ENCODE data around the gene ERBB3. TPM values are rescaled to one million over a fixed set of nuclear protein-coding genes. Genes with fewer than 3 reads are reported as not detected.
A peak's percentile ranks its signal among the peaks of the same experiment; 100 is the strongest.
"Not testable (repeated sequence)": the region's sequence is repeated elsewhere in the genome, so short reads cannot be mapped to it uniquely, and the experiment has no call there.

Gene ERBB3
- total RNA-seq, 1 donor from 2014 or later = 60.7 TPM

GRCh38 chr12:56040151-56040550, 39.8 kb upstream of the ERBB3 start:
- TF ChIP-seq, protein P1, sequence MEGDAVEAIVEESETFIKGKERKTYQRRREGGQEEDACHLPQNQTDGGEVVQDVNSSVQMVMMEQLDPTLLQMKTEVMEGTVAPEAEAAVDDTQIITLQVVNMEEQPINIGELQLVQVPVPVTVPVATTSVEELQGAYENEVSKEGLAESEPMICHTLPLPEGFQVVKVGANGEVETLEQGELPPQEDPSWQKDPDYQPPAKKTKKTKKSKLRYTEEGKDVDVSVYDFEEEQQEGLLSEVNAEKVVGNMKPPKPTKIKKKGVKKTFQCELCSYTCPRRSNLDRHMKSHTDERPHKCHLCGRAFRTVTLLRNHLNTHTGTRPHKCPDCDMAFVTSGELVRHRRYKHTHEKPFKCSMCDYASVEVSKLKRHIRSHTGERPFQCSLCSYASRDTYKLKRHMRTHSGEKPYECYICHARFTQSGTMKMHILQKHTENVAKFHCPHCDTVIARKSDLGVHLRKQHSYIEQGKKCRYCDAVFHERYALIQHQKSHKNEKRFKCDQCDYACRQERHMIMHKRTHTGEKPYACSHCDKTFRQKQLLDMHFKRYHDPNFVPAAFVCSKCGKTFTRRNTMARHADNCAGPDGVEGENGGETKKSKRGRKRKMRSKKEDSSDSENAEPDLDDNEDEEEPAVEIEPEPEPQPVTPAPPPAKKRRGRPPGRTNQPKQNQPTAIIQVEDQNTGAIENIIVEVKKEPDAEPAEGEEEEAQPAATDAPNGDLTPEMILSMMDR (IDR thresholded peaks at IDR 0.05) = no peak
- peaks cover 39% of the 10 kb centered on the region for H3K36me3 ChIP-seq
- intact Hi-C loops (cut with DNase I) = loop anchor here (10.0 kb wide), 1 partner anchor 45 kb away; the partner anchor contains the start of gene SUOX

DNA sequence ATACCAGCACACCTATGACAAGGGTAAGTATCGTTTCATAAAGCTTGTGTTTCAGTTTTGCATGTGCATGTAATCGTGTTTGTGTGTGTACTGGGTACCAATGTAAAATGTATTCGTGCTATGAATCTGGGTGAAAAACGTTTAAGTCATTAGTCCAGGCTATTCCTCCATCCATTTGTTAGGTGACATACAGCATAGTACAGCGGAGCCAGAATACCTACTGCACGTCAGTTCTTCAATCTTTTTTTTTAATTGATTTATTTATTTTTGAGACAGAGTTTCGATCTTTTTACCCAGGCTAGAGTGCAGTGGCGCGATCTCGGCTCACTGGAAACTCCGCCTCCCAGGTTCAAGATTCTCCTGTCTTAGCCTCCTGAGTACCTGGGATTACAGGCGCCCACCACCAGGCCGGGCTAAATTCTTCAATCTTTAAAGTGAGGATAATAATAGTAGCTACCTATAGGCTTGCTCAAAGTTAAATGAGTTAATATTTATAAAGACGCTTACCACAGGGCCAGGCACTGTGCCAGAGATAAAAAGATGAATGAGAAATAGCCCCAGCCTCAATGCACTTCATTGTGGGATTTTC, 38.9 kb upstream of the ERBB3 start:
- Histone ChIP-seq H3K36me3 (peaks cover 42% of the 10 kb centered on the region), H3K4me3 (peak overlapping the region; percentile 87), H3K9me3 (no peaks in the 10 kb centered on the region), H3K27ac (peak overlapping the region; percentile 94), H3K27me3 (no peaks in the 10 kb centered on the region), H3K4me1 (peaks cover 19% of the 10 kb centered on the region)
- DNase-seq (no peak), ATAC-seq (no peak)
- intact Hi-C loops (cut with DNase I) = loop anchor here (10.0 kb wide), 1 partner anchor 46 kb away; the partner anchor contains the start of gene SUOX
- TF ChIP-seq, protein P1 (IDR thresholded peaks at IDR 0.05) = no peak

More at GRCh38 chr12:56040151-56040550, 39.8 kb upstream of the ERBB3 start:
- Histone ChIP-seq H3K4me1 (peaks cover 19% of the 10 kb centered on the region), H3K4me3 (no peak overlapping the region), H3K27me3 (no peaks in the 10 kb centered on the region), H3K9me3 (no peaks in the 10 kb centered on the region), H3K27ac (no peak overlapping the region)
- no peak for ATAC-seq
- DNase-seq = no peak

DNA sequence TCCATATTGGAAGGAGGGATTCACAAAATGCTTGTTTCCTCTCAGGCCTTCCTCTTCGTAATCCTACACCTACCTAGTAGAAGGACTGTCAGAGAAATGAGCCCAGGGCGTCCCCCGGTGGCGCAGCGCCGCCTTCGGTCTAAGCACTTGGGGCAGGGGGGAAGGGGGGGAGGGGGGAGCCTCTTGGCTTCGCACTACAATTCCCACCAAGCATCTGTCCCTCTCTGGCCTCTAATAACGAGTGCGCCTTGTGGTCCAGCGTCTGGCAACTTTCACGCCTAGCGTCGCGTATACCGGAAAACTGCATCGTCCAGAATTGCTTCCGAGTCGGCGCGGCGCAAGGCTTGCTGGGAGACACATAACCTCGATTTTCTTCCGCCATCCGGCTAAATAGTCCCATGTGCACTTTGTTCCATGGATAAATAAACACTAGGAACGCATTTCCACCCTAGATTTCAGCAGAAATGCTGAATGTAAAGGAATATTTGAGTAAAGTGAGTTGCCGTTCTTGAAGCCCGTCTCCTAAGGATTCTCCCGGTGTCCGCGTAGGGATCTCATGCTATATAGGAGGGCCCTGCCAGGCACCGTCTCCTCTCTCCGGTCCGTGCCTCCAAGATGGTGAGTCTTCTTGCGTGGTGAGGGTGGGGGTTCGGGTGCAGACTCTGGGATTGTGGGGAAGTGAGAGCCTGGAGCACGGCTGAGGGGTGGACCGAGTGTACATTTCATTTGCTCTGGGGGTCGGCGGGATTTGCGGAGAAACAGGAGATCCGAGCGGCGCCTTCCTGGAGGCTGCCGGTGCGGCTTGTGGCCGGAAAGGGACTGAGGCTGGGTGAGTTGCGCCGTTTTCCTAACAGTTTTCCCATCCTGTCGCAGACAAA, 38.2 kb upstream of the ERBB3 start, which contains the start of gene RPS26:
Gene RPS26, plus strand, starts transcription at position 367 of the 878 bp plus-strand sequence. Its CDS starts 249 bp downstream, at position 616.
- peak within 1 kb of the TSS; percentile 87 for H3K4me3 ChIP-seq
- H3K4me1 ChIP-seq = peaks cover 19% of the 10 kb centered on the region
- peaks cover 38% of the 10 kb centered on the region for H3K36me3 ChIP-seq
- ATAC-seq (peak; percentile 97), DNase-seq (peak; percentile 97)
- H3K27me3 ChIP-seq = no peaks in the 10 kb centered on the region
- TF ChIP-seq, protein P1 (IDR thresholded peaks at IDR 0.05) = peak; percentile 41
- H3K9me3 ChIP-seq = no peaks in the 10 kb centered on the region
- H3K27ac ChIP-seq = peak within 1 kb of the TSS; percentile 94
- intact Hi-C loops (cut with DNase I) = loop anchor here (10.0 kb wide), 1 partner anchor 47 kb away; the partner anchor contains the start of gene SUOX

GRCh38 chr12:56042430-56042813, 37.5 kb upstream of the ERBB3 start:
- not testable (repeated sequence) for DNase-seq, H3K27me3 ChIP-seq

DNA sequence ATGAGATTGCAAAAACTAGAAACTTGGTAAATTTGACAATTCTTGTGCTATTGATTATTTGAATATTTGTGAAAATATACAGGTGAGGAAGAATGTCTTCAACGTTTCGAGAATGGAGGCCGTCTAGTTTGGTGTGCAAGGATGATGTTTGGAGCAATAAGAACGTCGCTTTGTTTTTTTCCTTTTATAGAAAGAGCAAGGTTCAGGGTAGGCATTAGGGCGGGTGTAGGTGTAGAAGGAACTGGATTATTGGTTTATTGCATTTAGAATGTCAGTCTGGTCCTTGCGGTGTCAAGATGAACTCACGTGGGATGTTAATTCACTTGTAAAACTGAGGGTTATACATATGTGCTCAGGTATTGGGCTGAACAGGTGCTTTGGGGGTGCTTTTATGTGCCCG, 37.1 kb upstream of the ERBB3 start:
- intact Hi-C loops (cut with DNase I) = loop anchor here (10.0 kb wide), 1 partner anchor 48 kb away; the partner anchor contains the start of gene SUOX
- TF ChIP-seq, protein P1 (IDR thresholded peaks at IDR 0.05) = no peak
- H3K27ac ChIP-seq = peak overlapping the region; percentile 94

More at GRCh38 chr12:56042430-56042813, 37.5 kb upstream of the ERBB3 start:
- peaks cover 19% of the 10 kb centered on the region for H3K4me1 ChIP-seq
- not testable (repeated sequence) for H3K9me3 ChIP-seq, ATAC-seq
- peak overlapping the region; percentile 94 for H3K27ac ChIP-seq
- intact Hi-C loops (cut with DNase I) = loop anchor here (10.0 kb wide), 1 partner anchor 48 kb away; the partner anchor contains the start of gene SUOX
- peaks cover 38% of the 10 kb centered on the region for H3K36me3 ChIP-seq
- H3K4me3 ChIP-seq = peak overlapping the region; percentile 87

More for the DNA sequence above, 37.1 kb upstream of the ERBB3 start:
- DNase-seq = no peak
- ATAC-seq = no peak
- H3K27me3 ChIP-seq = no peaks in the 10 kb centered on the region
- no peaks in the 10 kb centered on the region for H3K9me3 ChIP-seq
- peak overlapping the region; percentile 87 for H3K4me3 ChIP-seq
- H3K36me3 ChIP-seq = peaks cover 38% of the 10 kb centered on the region
- H3K4me1 ChIP-seq = peaks cover 19% of the 10 kb centered on the region

Data from upper lobe of right lung (tissue), 1 donor.